HG03064 (cell line): ENCODE measurements around the gene MROH9.

Experiments used
- ATAC-seq: cut with Tn5 transposase; IDR thresholded peaks from one replicate; pipeline ENCODE4 v1.9.1; 2021; ENCODE audit warnings: low read depth; ENCODE audit not compliant: unreplicated experiment

MROH9 gene

GRCh38 chr1:171081314-171081753 lies 146.0 kb downstream of the MROH9 start:
- ATAC-seq: no peak

- ATAC-seq: no peak
These were observed 146.4 kb downstream of the MROH9 start for GRCh38 chr1:171081763-171082201.

GRCh38 chr1:171082606-171083005 lies 147.3 kb downstream of the MROH9 start:
- no peak for ATAC-seq

- ATAC-seq: no peak
These were observed 147.9 kb downstream of the MROH9 start for GRCh38 chr1:171083222-171083621.

GRCh38 chr1:171084091-171084490 lies 148.8 kb downstream of the MROH9 start:
- no peak for ATAC-seq

- ATAC-seq: no peak
These were observed 149.5 kb downstream of the MROH9 start for GRCh38 chr1:171084870-171085269.

GRCh38 chr1:171087896-171088295 lies 152.6 kb downstream of the MROH9 start:
- ATAC-seq: no peak

- no peak for ATAC-seq
These were observed 155.3 kb downstream of the MROH9 start, which contains the start of gene FMO3 for GRCh38 chr1:171090604-171091003. TSS of gene FMO3 (plus strand) at chr1:171090905. CDS start at chr1:171092659, 1,754 bp downstream.

- ATAC-seq: no peak
These were observed 168.5 kb downstream of the MROH9 start for GRCh38 chr1:171103862-171104261.

- ATAC-seq: no peak
These were observed 172.1 kb downstream of the MROH9 start for GRCh38 chr1:171107262-171107940.

GRCh38 chr1:171107969-171108368 lies 172.6 kb downstream of the MROH9 start:
- no peak for ATAC-seq

GRCh38 chr1:171109966-171110365 lies 174.6 kb downstream of the MROH9 start:
- ATAC-seq: no peak

GRCh38 chr1:171110621-171111326 lies 175.4 kb downstream of the MROH9 start:
- no peak for ATAC-seq

- ATAC-seq: no peak
These were observed 176.8 kb downstream of the MROH9 start for GRCh38 chr1:171112119-171112518.

- no peak for ATAC-seq
These were observed 178.0 kb downstream of the MROH9 start for GRCh38 chr1:171113382-171113781.
